ENCODE results near the gene IFFO2. TPM values are rescaled to one million over a fixed set of nuclear protein-coding genes. Genes with fewer than 3 reads are reported as not detected.

Gene IFFO2
- total and polyA plus RNA-seq, 2 donors (not counting 3 experiments of a cell fraction or from before 2014, with no cell fraction given): 31.1 to 31.3 TPM

DNA sequence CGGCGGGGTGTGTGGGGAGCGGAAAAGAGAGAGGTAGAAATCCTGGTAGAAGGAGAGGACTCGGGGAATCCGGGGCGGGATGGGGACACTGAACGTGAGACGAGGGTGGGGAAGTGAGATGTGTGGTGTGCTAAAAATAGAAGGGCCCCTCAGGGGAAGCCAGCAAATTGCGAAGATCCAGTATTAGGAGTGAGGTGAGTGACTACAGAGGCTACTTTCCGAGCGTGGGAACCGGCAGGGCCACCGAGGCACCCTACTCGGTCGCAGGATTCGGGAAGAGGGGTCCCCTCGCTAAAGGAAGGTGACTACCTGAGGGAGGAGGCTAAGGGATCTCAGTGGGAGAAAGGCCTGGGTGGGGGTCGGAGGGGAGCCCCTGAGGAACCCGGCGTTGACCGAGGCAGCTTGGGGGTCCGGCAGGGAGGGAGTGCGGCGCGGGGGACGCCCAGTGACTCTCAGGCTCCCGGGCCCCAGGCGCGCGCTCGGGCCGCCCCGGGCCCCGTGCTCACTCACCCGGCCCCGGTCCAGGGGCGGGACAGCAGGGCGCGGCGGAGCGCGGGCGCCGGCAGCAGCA, 54.4 kb downstream of the IFFO2 start:
- BruUV-seq (replicated peaks): TSS peak; percentile 10
- FAIRE-seq: no peak
- POLR2A ChIA-PET: interaction anchor here (0.7 to 1.5 kb wide), 5 partner anchors 42 to 188 kb away, joined by 3 to 4 read pairs (median 3); no protein-coding TSS in a partner anchor

DNA sequence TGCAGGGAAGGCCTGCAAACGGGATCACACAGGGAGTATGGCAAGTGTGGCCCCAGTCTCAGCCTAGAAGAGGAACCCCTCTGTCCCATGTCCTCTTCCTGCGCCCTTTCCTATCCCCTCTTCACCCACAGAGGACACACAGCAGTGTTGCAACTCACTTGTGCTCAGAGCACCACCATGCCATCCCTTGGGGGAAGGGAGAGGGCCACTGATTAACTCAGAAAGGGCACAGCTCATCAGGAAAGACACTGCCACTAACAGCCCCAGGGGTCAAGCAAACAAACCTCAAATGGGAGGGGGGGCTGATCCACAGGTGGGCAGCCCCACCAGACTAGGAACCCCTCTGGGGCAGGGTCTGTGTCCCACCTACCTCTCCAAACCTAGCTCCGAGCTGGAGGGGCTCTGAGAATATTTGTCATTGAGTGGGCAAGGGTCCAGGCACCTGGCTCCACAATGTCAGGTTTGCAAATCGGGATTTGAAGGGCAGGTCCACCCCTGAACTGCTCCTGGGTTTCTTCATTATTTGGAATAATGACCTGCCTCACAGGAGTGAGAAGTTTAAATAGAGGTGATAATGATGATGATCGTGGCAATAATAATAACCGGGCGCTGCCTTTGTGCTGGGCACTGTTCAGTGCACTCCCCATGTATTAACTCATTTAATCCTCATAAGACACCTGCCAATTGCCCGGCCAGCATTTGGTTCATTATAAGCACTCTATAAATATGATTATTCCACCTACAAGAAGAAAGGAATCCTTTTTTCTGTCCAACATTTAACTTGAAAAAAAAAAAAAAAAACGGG, 55.1 kb downstream of the IFFO2 start:
- dilution Hi-C loops (cut with MboI; ENCODE audit: extremely low pct_ligation_motif_present, low sequenced_read_pairs) (no loop called here), intact Hi-C loops (cut with micrococcal nuclease) (loop anchor here (5.0 to 10.0 kb wide), 2 partner anchors 313 to 1669 kb away; partner anchors contain the start of gene UBR4)
- peaks cover 13% of the 10 kb centered on the region for H3K4me1 ChIP-seq (ENCODE audit: control insufficient read depth, extremely low read depth, insufficient read depth, low read length)
- no peak for TF ChIP-seq JUN (IDR thresholded peaks at IDR 0.05; ENCODE audit: borderline replicate concordance, insufficient read depth, insufficient read length, low read depth)
- TF ChIP-seq POLR2A (IDR thresholded peaks at IDR 0.05; ENCODE audit: low read depth, low read length): no peak
- TF ChIP-seq, protein P1, sequence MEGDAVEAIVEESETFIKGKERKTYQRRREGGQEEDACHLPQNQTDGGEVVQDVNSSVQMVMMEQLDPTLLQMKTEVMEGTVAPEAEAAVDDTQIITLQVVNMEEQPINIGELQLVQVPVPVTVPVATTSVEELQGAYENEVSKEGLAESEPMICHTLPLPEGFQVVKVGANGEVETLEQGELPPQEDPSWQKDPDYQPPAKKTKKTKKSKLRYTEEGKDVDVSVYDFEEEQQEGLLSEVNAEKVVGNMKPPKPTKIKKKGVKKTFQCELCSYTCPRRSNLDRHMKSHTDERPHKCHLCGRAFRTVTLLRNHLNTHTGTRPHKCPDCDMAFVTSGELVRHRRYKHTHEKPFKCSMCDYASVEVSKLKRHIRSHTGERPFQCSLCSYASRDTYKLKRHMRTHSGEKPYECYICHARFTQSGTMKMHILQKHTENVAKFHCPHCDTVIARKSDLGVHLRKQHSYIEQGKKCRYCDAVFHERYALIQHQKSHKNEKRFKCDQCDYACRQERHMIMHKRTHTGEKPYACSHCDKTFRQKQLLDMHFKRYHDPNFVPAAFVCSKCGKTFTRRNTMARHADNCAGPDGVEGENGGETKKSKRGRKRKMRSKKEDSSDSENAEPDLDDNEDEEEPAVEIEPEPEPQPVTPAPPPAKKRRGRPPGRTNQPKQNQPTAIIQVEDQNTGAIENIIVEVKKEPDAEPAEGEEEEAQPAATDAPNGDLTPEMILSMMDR (IDR thresholded peaks at IDR 0.05; ENCODE audit: extremely low read depth in 1 of 2, insufficient read depth in 1 of 2, low read depth in 1 of 2, low read length in 2 of 2): no peak
- H3K36me3 ChIP-seq (ENCODE audit: control insufficient read depth in 2 of 2, extremely low read depth in 1 of 2, insufficient read depth in 2 of 2, low read length in 2 of 2): no peaks in the 10 kb centered on the region
- H3K79me2 ChIP-seq (ENCODE audit: control insufficient read depth, insufficient read depth, low read length): no peaks in the 10 kb centered on the region
- CTCF ChIA-PET: interaction anchor here (1.4 to 1.6 kb wide), 2 partner anchors 8 to 22 kb away, joined by 3 to 6 read pairs; no protein-coding TSS in a partner anchor
- peak overlapping the region; percentile 82 to 90 (median 83) for H3K4me3 ChIP-seq (replicated peaks in 1 of 3; ENCODE audit: insufficient read depth in 1 of 3, low read depth in 1 of 3, low read length in 3 of 3)
- H3K4me2 ChIP-seq (ENCODE audit: insufficient read depth, low read length): peak overlapping the region; percentile 64
- DNase-seq (ENCODE audit: low read depth, low spot score) (no peak), FAIRE-seq (peak; percentile 43)
- H3K27me3 ChIP-seq (ENCODE audit: control insufficient read depth in 2 of 2, insufficient read depth in 2 of 2, low read length in 2 of 2): no peaks in the 10 kb centered on the region
- peak overlapping the region; percentile 89 for H3K9ac ChIP-seq (replicated peaks; ENCODE audit: extremely low read depth, insufficient read depth, low read length)
- no peaks in the 10 kb centered on the region for H3K9me3 ChIP-seq (replicated peaks; ENCODE audit: control insufficient read depth, insufficient read depth, low read length)
- no peaks in the 10 kb centered on the region for H3K9me1 ChIP-seq (replicated peaks; ENCODE audit: control insufficient read depth, extremely low read depth, insufficient read depth, low read length)
- POLR2A ChIA-PET: interaction anchor here (1.5 kb wide), 1 partner anchor 186 kb away, joined by 4 read pairs; no protein-coding TSS in a partner anchor
- H2AFZ ChIP-seq (ENCODE audit: low read depth, low read length): no peak overlapping the region
- H4K20me1 ChIP-seq (replicated peaks; ENCODE audit: control insufficient read depth, extremely low read depth, insufficient read depth, low read length): no peaks in the 10 kb centered on the region
- no peak overlapping the region for H3K27ac ChIP-seq (ENCODE audit: insufficient read depth, low read depth, low read length)
- no TSS peak for BruUV-seq (replicated peaks)

More for the DNA sequence above, 54.4 kb downstream of the IFFO2 start:
- Histone ChIP-seq H3K79me2 (ENCODE audit: control insufficient read depth, insufficient read depth, low read length) (no peaks in the 10 kb centered on the region), H2AFZ (ENCODE audit: low read depth, low read length) (peak overlapping the region; percentile 94), H3K36me3 (ENCODE audit: control insufficient read depth in 2 of 2, extremely low read depth in 1 of 2, insufficient read depth in 2 of 2, low read length in 2 of 2) (no peaks in the 10 kb centered on the region), H3K4me2 (ENCODE audit: insufficient read depth, low read length) (peak overlapping the region; percentile 64), H3K9me3 (replicated peaks; ENCODE audit: control insufficient read depth, insufficient read depth, low read length) (no peaks in the 10 kb centered on the region), H3K9ac (replicated peaks; ENCODE audit: extremely low read depth, insufficient read depth, low read length) (peak overlapping the region; percentile 89), H3K27me3 (ENCODE audit: control insufficient read depth in 2 of 2, insufficient read depth in 2 of 2, low read length in 2 of 2) (no peaks in the 10 kb centered on the region), H3K4me1 (ENCODE audit: control insufficient read depth, extremely low read depth, insufficient read depth, low read length) (peaks cover 15% of the 10 kb centered on the region), H3K4me3 (replicated peaks in 1 of 3; ENCODE audit: insufficient read depth in 1 of 3, low read depth in 1 of 3, low read length in 3 of 3) (peak overlapping the region; percentile 82 to 90 (median 83)), H3K9me1 (replicated peaks; ENCODE audit: control insufficient read depth, extremely low read depth, insufficient read depth, low read length) (no peaks in the 10 kb centered on the region), H3K27ac (ENCODE audit: insufficient read depth, low read depth, low read length) (peak overlapping the region; percentile 88), H4K20me1 (replicated peaks; ENCODE audit: control insufficient read depth, extremely low read depth, insufficient read depth, low read length) (no peaks in the 10 kb centered on the region)
- DNase-seq (ENCODE audit: low read depth, low spot score): no peak
- dilution Hi-C loops (cut with MboI; ENCODE audit: extremely low pct_ligation_motif_present, low sequenced_read_pairs) (no loop called here), intact Hi-C loops (cut with micrococcal nuclease) (loop anchor here (1.0 to 10.0 kb wide), 4 partner anchors 24 to 1670 kb away; partner anchors contain the start of gene UBR4)
- TF ChIP-seq GATA2 (IDR thresholded peaks at IDR 0.05; ENCODE audit: insufficient read depth, insufficient read length, low read depth, low read length) (no peak), EZH2 (IDR thresholded peaks at IDR 0.05; ENCODE audit: borderline replicate concordance, low read depth, low read length, severe bottlenecking) (no peak), POLR2A (IDR thresholded peaks at IDR 0.05; ENCODE audit: low read depth, low read length) (no peak), FOS (IDR thresholded peaks at IDR 0.05; ENCODE audit: borderline replicate concordance, insufficient read depth, low read length) (no peak), MYC (IDR thresholded peaks at IDR 0.05; ENCODE audit: low read depth, low read length) (no peak), POLR2AphosphoS5 (IDR thresholded peaks at IDR 0.05; ENCODE audit: insufficient read depth, low read depth, low read length) (peak; percentile 55), JUN (IDR thresholded peaks at IDR 0.05; ENCODE audit: borderline replicate concordance, insufficient read depth, insufficient read length, low read depth) (no peak)
- CTCF ChIA-PET: interaction anchor here (1.0 to 3.6 kb wide), 11 partner anchors 9 to 305 kb away, joined by 3 to 38 read pairs (median 4); no protein-coding TSS in a partner anchor
